Liver (tissue), 3 donors: ENCODE data around the gene PRAMEF12.

Experiments used
- ATF3 ChIP-seq: IDR thresholded peaks from 2 replicates; pipeline ENCODE4 v1.6.1; 2016; ENCODE audit warnings: antibody characterized with exemption
- CTCF ChIP-seq: fragments of 150-350 bp; IDR thresholded peaks from 2 replicates; pipeline ENCODE4 v1.5.1; 2017; ENCODE audit warnings: improper control_type of control experiment, low read depth, low read length; ENCODE audit not compliant: missing input control
- EGR1 ChIP-seq, 2 donors: IDR thresholded peaks; 2 replicates each; pipeline ENCODE4 v1.6.1; 2016 to 2018; ENCODE audit warnings: antibody characterized with exemption in 2 of 2, low read depth in 2 of 2
- FOXA1 ChIP-seq: IDR thresholded peaks from 2 replicates; pipeline ENCODE4 v1.6.1; 2016; ENCODE audit warnings: antibody characterized with exemption
- FOXA2 ChIP-seq: IDR thresholded peaks from 2 replicates; pipeline ENCODE4 v1.6.1; 2016; ENCODE audit warnings: antibody characterized with exemption
- JUND ChIP-seq, 2 donors: IDR thresholded peaks; 2 replicates each; pipeline ENCODE4 v1.6.1; 2016; ENCODE audit warnings: antibody characterized with exemption in 2 of 2
- REST ChIP-seq: IDR thresholded peaks from 2 replicates; pipeline ENCODE4 v1.6.1; 2016; ENCODE audit warnings: antibody characterized with exemption, mild to moderate bottlenecking
- RXRA ChIP-seq, 2 donors: IDR thresholded peaks; 2 replicates each; pipeline ENCODE4 v1.6.1; 2017 to 2018; ENCODE audit warnings: antibody characterized with exemption in 2 of 2, mild to moderate bottlenecking in 1 of 2
- SP1 ChIP-seq: IDR thresholded peaks from 2 replicates; pipeline ENCODE4 v1.6.1; 2018; ENCODE audit warnings: antibody characterized with exemption, mild to moderate bottlenecking
- TAF1 ChIP-seq: conservative IDR thresholded peaks from 2 replicates; pipeline ENCODE4 v1.6.1; 2016; ENCODE audit warnings: antibody characterized with exemption, mild to moderate bottlenecking
- TF ChIP-seq, protein P1 (sequence below): IDR thresholded peaks from 2 replicates; pipeline ENCODE4 v1.6.1; 2016; ENCODE audit warnings: antibody characterized with exemption
- donor health status: healthy.
- donor health status: healthy.

DNA sequence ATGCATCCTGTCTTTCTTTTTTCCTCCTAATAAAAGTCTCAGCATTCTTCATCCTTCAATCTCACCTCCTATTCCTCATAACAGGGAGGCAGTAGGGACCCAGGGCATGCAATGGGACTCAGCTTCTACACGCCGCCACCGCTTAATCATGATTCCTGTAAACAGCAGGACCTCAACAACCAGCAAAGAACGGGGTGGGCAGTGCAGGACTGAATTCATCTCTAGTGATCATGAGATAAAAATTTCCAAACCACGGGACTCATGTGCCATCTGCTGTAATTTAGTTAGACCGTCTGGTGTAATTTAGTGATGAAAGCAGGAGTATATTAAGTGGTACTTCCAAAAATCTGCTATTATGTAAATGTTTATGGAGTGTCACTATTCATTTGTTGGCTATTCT is 5.4 kb downstream of the PRAMEF12 start:
- TF ChIP-seq CTCF (no peak), REST (no peak), TAF1 (no peak), SP1 (no peak), FOXA1 (no peak), RXRA (IDR thresholded peaks at IDR 0.05) (no peak), JUND (IDR thresholded peaks at IDR 0.05) (no peak), EGR1 (IDR thresholded peaks at IDR 0.05; ENCODE audit: low read depth in 2 of 2) (no peak), FOXA2 (no peak), ATF3 (no peak)
- TF ChIP-seq, protein P1, sequence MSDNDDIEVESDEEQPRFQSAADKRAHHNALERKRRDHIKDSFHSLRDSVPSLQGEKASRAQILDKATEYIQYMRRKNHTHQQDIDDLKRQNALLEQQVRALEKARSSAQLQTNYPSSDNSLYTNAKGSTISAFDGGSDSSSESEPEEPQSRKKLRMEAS = no peak
